Gastroesophageal sphincter (tissue), 4 donors: Measurements from ENCODE around the gene ELMO3. TPM values are rescaled to one million over a fixed set of nuclear protein-coding genes. Genes with fewer than 3 reads are reported as not detected.

Experiments
- ATAC-seq: fragments of 150-250 bp; one replicate; pipeline ENCODE4 v1.9.1; 2016; ENCODE audit warnings: mild to moderate bottlenecking, moderate library complexity
- H3K27ac ChIP-seq, 4 donors: fragments of 200-600 bp; sonication (generic) in 3 of 4; 1 replicate in 3 of 4; 2 replicates in 1 of 4; pipeline ENCODE4 v1.5.1; 2016 to 2019
- H3K27me3 ChIP-seq: fragments of 200-600 bp; sonication (generic); one replicate; pipeline ENCODE4 v1.5.1; 2019
- H3K36me3 ChIP-seq, 2 donors: fragments of 200-600 bp; sonication (generic); one replicate each; pipeline ENCODE4 v1.5.1; 2019; ENCODE audit warnings: control low read depth in 1 of 2
- H3K4me1 ChIP-seq, 3 donors: fragments of 200-600 bp; sonication (generic); 1 replicate in 2 of 3; 2 replicates in 1 of 3; pipeline ENCODE4 v1.5.1; 2016 to 2019; ENCODE audit warnings: control low read depth in 2 of 3
- H3K4me3 ChIP-seq, 2 donors: fragments of 200-600 bp; sonication (generic); one replicate each; pipeline ENCODE4 v1.5.1; 2019; ENCODE audit warnings: mild to moderate bottlenecking in 1 of 2, moderate library complexity in 1 of 2
- H3K9me3 ChIP-seq, 3 donors: fragments of 200-600 bp; sonication (generic); one replicate each; pipeline ENCODE4 v1.5.1; 2017 to 2019; ENCODE audit warnings: control low read depth in 2 of 3
- EP300 ChIP-seq: sonication (generic); formaldehyde crosslinking; IDR thresholded peaks from one replicate; pipeline ENCODE4 v1.6.1; 2017; ENCODE audit warnings: antibody characterized with exemption, mild to moderate bottlenecking
- POLR2A ChIP-seq, 2 donors: fragments of 450-650 bp; IDR thresholded peaks; one replicate each; pipeline ENCODE4 v1.6.1; 2017; ENCODE audit warnings: antibody characterized with exemption in 2 of 2, mild to moderate bottlenecking in 2 of 2, moderate library complexity in 1 of 2
- POLR2AphosphoS5 ChIP-seq: sonication (generic); formaldehyde crosslinking; IDR thresholded peaks from one replicate; pipeline ENCODE4 v1.6.1; 2017; ENCODE audit warnings: antibody characterized with exemption
- WGBS, 2 donors: methylation state at CpG; one replicate each; pipeline ENCODE4 v1.1.5; 2018; ENCODE audit warnings: low coverage in 1 of 2; 5-methylcytosine and 5-hydroxymethylcytosine counted together
- small RNA-seq, 4 donors: library from RNA; depleted of rRNA; stranded (forward); fragments of <200 nt; gene quantifications; one replicate each; pipeline ENCODE3, GENCODE V24; 2016
- total RNA-seq, 4 donors: library from RNA; depleted of rRNA; stranded (reverse); fragments of >200 nt; gene quantifications; one replicate each; pipeline ENCODE4 v1.1.0, GENCODE V29; 2016
- TF ChIP-seq, protein P1 (sequence below), 4 experiments: fragments of 200-600 bp in 2 of 4; fragments of 450-650 bp in 2 of 4; sonication (generic) in 1 of 4; IDR thresholded peaks; one replicate each; pipeline ENCODE4 v1.5.1; 2017 to 2019; ENCODE audit warnings: antibody characterized with exemption in 4 of 4, mild to moderate bottlenecking in 2 of 4, moderate library complexity in 2 of 4

ELMO3 gene
- total RNA-seq, 4 donors from 2014 or later = 0.15 to 3.9 (median 1.3) TPM

DNA sequence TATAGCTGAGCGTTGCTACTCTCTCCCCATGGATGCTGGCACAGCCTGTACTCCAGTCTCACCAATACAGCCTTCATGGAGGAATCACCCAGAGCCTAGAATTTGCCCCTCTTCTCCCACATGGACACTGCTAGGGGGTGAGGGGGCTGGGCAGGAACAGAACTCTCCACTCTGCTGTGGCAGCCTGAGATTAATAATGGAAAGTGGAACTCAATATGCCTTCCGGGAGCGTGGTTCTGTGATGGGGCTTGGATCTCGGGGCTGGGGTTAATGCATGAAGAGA, 51.1 kb downstream of the ELMO3 start:
- H3K9me3 ChIP-seq = no peaks in the 10 kb centered on the region
- H3K27ac ChIP-seq = no peak overlapping the region
- no peaks in the 10 kb centered on the region for H3K36me3 ChIP-seq
- no peak overlapping the region for H3K4me3 ChIP-seq
- 42% methylated on average over 4 of the region's 4 CpGs; no CpG with 5 or more reads in 1 of the 2 donors for WGBS, 2 donors
- peaks cover 0 to 43% (median 25%) of the 10 kb centered on the region in 3 donors for H3K4me1 ChIP-seq
- TF ChIP-seq POLR2A (IDR thresholded peaks at IDR 0.05) (no peak), EP300 (no peak)
- TF ChIP-seq, protein P1, sequence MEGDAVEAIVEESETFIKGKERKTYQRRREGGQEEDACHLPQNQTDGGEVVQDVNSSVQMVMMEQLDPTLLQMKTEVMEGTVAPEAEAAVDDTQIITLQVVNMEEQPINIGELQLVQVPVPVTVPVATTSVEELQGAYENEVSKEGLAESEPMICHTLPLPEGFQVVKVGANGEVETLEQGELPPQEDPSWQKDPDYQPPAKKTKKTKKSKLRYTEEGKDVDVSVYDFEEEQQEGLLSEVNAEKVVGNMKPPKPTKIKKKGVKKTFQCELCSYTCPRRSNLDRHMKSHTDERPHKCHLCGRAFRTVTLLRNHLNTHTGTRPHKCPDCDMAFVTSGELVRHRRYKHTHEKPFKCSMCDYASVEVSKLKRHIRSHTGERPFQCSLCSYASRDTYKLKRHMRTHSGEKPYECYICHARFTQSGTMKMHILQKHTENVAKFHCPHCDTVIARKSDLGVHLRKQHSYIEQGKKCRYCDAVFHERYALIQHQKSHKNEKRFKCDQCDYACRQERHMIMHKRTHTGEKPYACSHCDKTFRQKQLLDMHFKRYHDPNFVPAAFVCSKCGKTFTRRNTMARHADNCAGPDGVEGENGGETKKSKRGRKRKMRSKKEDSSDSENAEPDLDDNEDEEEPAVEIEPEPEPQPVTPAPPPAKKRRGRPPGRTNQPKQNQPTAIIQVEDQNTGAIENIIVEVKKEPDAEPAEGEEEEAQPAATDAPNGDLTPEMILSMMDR (IDR thresholded peaks at IDR 0.05) = no peak
- no peak for ATAC-seq
- peaks cover 56% of the 10 kb centered on the region for H3K27me3 ChIP-seq

DNA sequence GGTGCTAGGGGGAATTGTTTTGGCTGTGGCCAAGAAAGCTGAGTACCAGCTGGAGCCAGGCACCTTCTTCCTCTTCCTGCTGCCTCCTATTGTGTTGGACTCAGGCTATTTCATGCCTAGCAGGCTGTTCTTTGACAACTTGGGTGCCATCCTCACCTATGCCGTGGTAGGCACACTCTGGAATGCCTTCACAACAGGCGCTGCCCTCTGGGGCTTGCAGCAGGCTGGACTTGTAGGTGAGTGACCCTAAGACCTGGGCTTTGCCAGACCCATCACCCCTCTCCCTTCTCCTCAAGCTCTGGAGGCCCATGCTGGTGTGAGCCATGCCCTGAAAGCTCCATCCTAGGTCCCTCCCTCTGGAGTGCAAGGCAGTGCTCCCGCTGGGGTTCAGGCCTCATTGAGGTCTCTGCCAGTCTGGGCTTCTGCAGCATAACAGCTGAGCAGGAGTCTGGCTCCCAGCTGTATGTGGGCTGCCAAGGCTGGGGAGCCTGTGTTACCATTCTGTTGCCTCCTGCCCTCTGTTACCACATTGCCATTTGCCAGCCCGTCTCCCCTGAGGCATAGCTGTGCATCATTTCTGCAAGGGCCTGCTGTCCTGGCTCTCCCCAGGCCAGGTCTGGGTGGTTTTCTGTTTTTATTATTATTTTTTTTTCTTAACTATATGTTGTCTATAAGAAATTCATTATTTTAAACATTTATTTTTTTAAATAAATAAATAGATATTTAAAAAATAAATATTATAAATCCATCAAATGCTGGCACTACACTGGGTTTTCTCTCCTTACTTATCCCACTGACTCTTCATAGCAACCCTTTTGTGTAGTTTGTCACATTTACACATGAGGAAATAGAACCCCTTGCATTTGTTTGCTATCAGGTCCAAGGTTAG, 53.9 kb downstream of the ELMO3 start:
- WGBS, 2 donors = 100% methylated on average over 1 of the region's 4 CpGs; no CpG with 5 or more reads in 1 of the 2 donors
- peaks cover 0 to 17% (median 13%) of the 10 kb centered on the region in 3 donors for H3K4me1 ChIP-seq
- no peak overlapping the region for H3K4me3 ChIP-seq
- no peaks in the 10 kb centered on the region for H3K9me3 ChIP-seq
- no peak for TF ChIP-seq POLR2AphosphoS5
- TF ChIP-seq, protein P1 (IDR thresholded peaks at IDR 0.05) = no peak
- no peak for TF ChIP-seq POLR2A (IDR thresholded peaks at IDR 0.05)
- TF ChIP-seq EP300 = no peak
- peaks cover 69% of the 10 kb centered on the region for H3K27me3 ChIP-seq
- ATAC-seq = no peak
- no peak overlapping the region for H3K27ac ChIP-seq
- H3K36me3 ChIP-seq = no peaks in the 10 kb centered on the region

Small RNA genes lying within 50 kb of the gene (small RNA-seq; reads per million reads assigned to genes)
- gene MIR328 = 23.4 to 41.2 (median 29.7) reads per million in 4 donors

Other genes with a start within 250 kb of the ELMO3 start
- gene CES3, start 237.9 kb upstream of the ELMO3 start, total RNA-seq = under 1 TPM in 3 of 4 donors, not detected in 1; 0.13 to 0.49 (median 0.39) TPM
- 1 to 10 TPM; 1.2 to 6.1 (median 2.6) TPM for gene CES4A, start 210.5 kb upstream of the ELMO3 start, total RNA-seq
- gene CBFB, start 170.0 kb upstream of the ELMO3 start, total RNA-seq = 10 to 100 TPM; 26.5 to 39.3 (median 27.5) TPM
- 10 to 100 TPM; 10.9 to 20.4 (median 13.3) TPM for gene PHAF1, start 89.2 kb upstream of the ELMO3 start, total RNA-seq
- gene B3GNT9, start 48.1 kb upstream of the ELMO3 start, total RNA-seq = 10 to 100 TPM; 16.3 to 33.6 (median 23.1) TPM
- 10 to 100 TPM; 26.1 to 39.7 (median 28.9) TPM for gene TRADD, start 39.2 kb upstream of the ELMO3 start, total RNA-seq
- 10 to 100 TPM in 3 of 4 donors, 1 to 10 TPM in 1; 6.9 to 18.8 (median 14.2) TPM for gene FBXL8, start 39.2 kb upstream of the ELMO3 start, total RNA-seq
- 100 to 1,000 TPM in 1 of 4 donors, 10 to 100 TPM in 2, 1 to 10 TPM in 1; 7.7 to 110 (median 59.4) TPM for gene HSF4, start 34.4 kb upstream of the ELMO3 start, total RNA-seq
- 10 to 100 TPM; 23.0 to 78.9 (median 49.9) TPM for gene NOL3, start 28.6 kb upstream of the ELMO3 start, total RNA-seq
- 10 to 100 TPM in 2 of 4 donors, 1 to 10 TPM in 2; 6.7 to 37.4 (median 19.2) TPM for gene MATCAP1, start 15.2 kb upstream of the ELMO3 start, total RNA-seq
- 1 to 10 TPM; 1.6 to 6.1 (median 2.6) TPM for gene EXOC3L1, start 9.0 kb upstream of the ELMO3 start, total RNA-seq
- gene E2F4, start 7.0 kb upstream of the ELMO3 start, total RNA-seq = 10 to 100 TPM; 55.0 to 89.8 (median 76.2) TPM
- 10 to 100 TPM; 15.4 to 34.7 (median 30.7) TPM for gene TMEM208, start 28.0 kb downstream of the ELMO3 start, total RNA-seq
- gene FHOD1, start 48.4 kb downstream of the ELMO3 start, total RNA-seq = 10 to 100 TPM in 3 of 4 donors, 1 to 10 TPM in 1; 9.7 to 15.5 (median 12.9) TPM
- gene SLC9A5, start 49.8 kb downstream of the ELMO3 start, total RNA-seq = under 1 TPM; 0.13 to 0.93 (median 0.21) TPM
- 10 to 100 TPM in 1 of 4 donors, 1 to 10 TPM in 3; 3.0 to 14.4 (median 6.1) TPM for gene PLEKHG4, start 80.4 kb downstream of the ELMO3 start, total RNA-seq
- gene KCTD19, start 127.6 kb downstream of the ELMO3 start, total RNA-seq = under 1 TPM in 2 of 4 donors, not detected in 2; 0.13 to 0.19 TPM
- under 1 TPM in 1 of 4 donors, not detected in 3; 0.27 TPM for gene LRRC36, start 127.7 kb downstream of the ELMO3 start, total RNA-seq
- gene TPPP3, start 194.4 kb downstream of the ELMO3 start, total RNA-seq = 100 to 1,000 TPM in 1 of 4 donors, 10 to 100 TPM in 3; 14.8 to 111 (median 55.0) TPM
- 10 to 100 TPM in 3 of 4 donors, 1 to 10 TPM in 1; 7.5 to 26.7 (median 17.3) TPM for gene ZDHHC1, start 217.3 kb downstream of the ELMO3 start, total RNA-seq
- gene HSD11B2, start 232.0 kb downstream of the ELMO3 start, total RNA-seq = 1 to 10 TPM in 1 of 4 donors, under 1 TPM in 2, not detected in 1; 0.19 to 2.1 (median 0.27) TPM